Activated T-helper 1 cell treated with anti-CD3 and anti-CD28 coated beads, Interleukin-12 subunit alpha, Interleukin-12 subunit beta, Interleukin-2, Interleukin-4 antibody, amounts not matched to agents 30 ng/mL and 10 ng/mL and 1 ng/mL, durations not matched to agents 14 hours and 24 hours and 36 hours (primary cell): ENCODE data around the gene FNDC7. TPM values are rescaled to one million over a fixed set of nuclear protein-coding genes. Genes with fewer than 3 reads are reported as not detected.

ENCODE experiments used
- DNase-seq: peaks from one replicate; pipeline ENCODE4 v3.0.0; 2021; ENCODE audit warnings: low spot score
- H3K27ac Mint-ChIP-seq: one replicate; pipeline ENCODE4 v1.8.0; 2021; ENCODE audit warnings: mild to moderate bottlenecking, mixed read lengths
- H3K27me3 Mint-ChIP-seq: one replicate; pipeline ENCODE4 v1.8.0; 2022; ENCODE audit warnings: mild to moderate bottlenecking, moderate library complexity, mixed read lengths; ENCODE audit not compliant: insufficient read depth
- H3K36me3 Mint-ChIP-seq: one replicate; pipeline ENCODE4 v1.8.0; 2021; ENCODE audit warnings: low read depth, mixed read lengths
- H3K4me1 Mint-ChIP-seq: one replicate; pipeline ENCODE4 v1.8.0; 2021; ENCODE audit warnings: low read depth, mixed read lengths
- H3K4me3 Mint-ChIP-seq: one replicate; pipeline ENCODE4 v1.8.0; 2021; ENCODE audit warnings: mild to moderate bottlenecking, moderate library complexity, mixed read lengths
- H3K9me3 Mint-ChIP-seq: one replicate; pipeline ENCODE4 v1.8.0; 2021; ENCODE audit warnings: mixed read lengths
- intact Hi-C: fragments of 100-400 bp; cut with micrococcal nuclease; formaldehyde crosslinking; loops from one replicate; pipeline ENCODE4 v1.15.1; 2024
- total RNA-seq: library from RNA; stranded (reverse); gene quantifications from 2 replicates; pipeline ENCODE4 v1.2.3, GENCODE V29; 2022

FNDC7 gene
- total RNA-seq, 1 donor from 2014 or later = not detected

- intact Hi-C loops = no loop called here
Measured at GRCh38 chr1:108729481-108729880, 16.8 kb downstream of the FNDC7 start.

GRCh38 chr1:108732398-108732797 lies 19.7 kb downstream of the FNDC7 start:
- intact Hi-C loops = no loop called here
- no peak for DNase-seq
- no peak overlapping the region for H3K27ac Mint-ChIP-seq

More at GRCh38 chr1:108729481-108729880, 16.8 kb downstream of the FNDC7 start:
- H3K4me1 Mint-ChIP-seq = peaks cover 7% of the 10 kb centered on the region
- H3K36me3 Mint-ChIP-seq = no peaks in the 10 kb centered on the region
- no peaks in the 10 kb centered on the region for H3K9me3 Mint-ChIP-seq
- no peak for DNase-seq
- peaks cover 21% of the 10 kb centered on the region for H3K27me3 Mint-ChIP-seq
- no peak overlapping the region for H3K4me3 Mint-ChIP-seq
- no peak overlapping the region for H3K27ac Mint-ChIP-seq

GRCh38 chr1:108734171-108734865 lies 21.6 kb downstream of the FNDC7 start:
- Mint-ChIP-seq H3K9me3 (no peaks in the 10 kb centered on the region), H3K4me3 (no peak overlapping the region), H3K36me3 (no peaks in the 10 kb centered on the region), H3K4me1 (peaks cover 7% of the 10 kb centered on the region), H3K27ac (no peak overlapping the region), H3K27me3 (peaks cover 29% of the 10 kb centered on the region)
- intact Hi-C loops = no loop called here
- DNase-seq = no peak

More at GRCh38 chr1:108732398-108732797, 19.7 kb downstream of the FNDC7 start:
- no peaks in the 10 kb centered on the region for H3K36me3 Mint-ChIP-seq
- H3K4me3 Mint-ChIP-seq = no peak overlapping the region
- H3K4me1 Mint-ChIP-seq = peaks cover 7% of the 10 kb centered on the region
- H3K9me3 Mint-ChIP-seq = no peaks in the 10 kb centered on the region
- H3K27me3 Mint-ChIP-seq = peaks cover 28% of the 10 kb centered on the region

GRCh38 chr1:108742253-108742652 lies 29.5 kb downstream of the FNDC7 start:
- H3K27me3 Mint-ChIP-seq = peaks cover 7% of the 10 kb centered on the region
- DNase-seq = no peak
- peaks cover 9% of the 10 kb centered on the region for H3K4me1 Mint-ChIP-seq
- H3K36me3 Mint-ChIP-seq = peaks cover 1% of the 10 kb centered on the region
- no peak overlapping the region for H3K4me3 Mint-ChIP-seq
- no peaks in the 10 kb centered on the region for H3K9me3 Mint-ChIP-seq
- intact Hi-C loops = no loop called here
- no peak overlapping the region for H3K27ac Mint-ChIP-seq

GRCh38 chr1:108745980-108746381 lies 33.3 kb downstream of the FNDC7 start:
- DNase-seq = no peak
- Mint-ChIP-seq H3K27ac (peak overlapping the region; percentile 100), H3K4me1 (peaks cover 33% of the 10 kb centered on the region), H3K4me3 (peak overlapping the region; percentile 97), H3K36me3 (peaks cover 14% of the 10 kb centered on the region), H3K9me3 (no peaks in the 10 kb centered on the region), H3K27me3 (peaks cover 3% of the 10 kb centered on the region)
- intact Hi-C loops = loop anchor here (1.0 to 5.0 kb wide), 10 partner anchors 41 to 345 kb away; partner anchors contain the start of genes EEIG2, HENMT1, PRPF38B and TMEM167B

- peak; percentile 98 for DNase-seq
- Mint-ChIP-seq H3K4me1 (peaks cover 35% of the 10 kb centered on the region), H3K36me3 (peaks cover 14% of the 10 kb centered on the region), H3K27me3 (peaks cover 3% of the 10 kb centered on the region), H3K4me3 (peak within 1 kb of the TSS; percentile 97), H3K27ac (peak within 1 kb of the TSS; percentile 100), H3K9me3 (no peaks in the 10 kb centered on the region)
- intact Hi-C loops = loop anchor here (1.0 to 5.0 kb wide), 12 partner anchors 9 to 344 kb away; partner anchors contain the start of genes EEIG2, HENMT1, PRPF38B and TMEM167B
Measured at GRCh38 chr1:108746382-108747170, 33.9 kb downstream of the FNDC7 start, which contains the start of gene STXBP3. Gene STXBP3 (plus strand): TSS chr1:108746674. CDS start chr1:108746738, 64 bp downstream.

GRCh38 chr1:108747171-108747850 lies 34.6 kb downstream of the FNDC7 start:
- Mint-ChIP-seq H3K4me1 (peaks cover 35% of the 10 kb centered on the region), H3K4me3 (peak overlapping the region; percentile 97), H3K36me3 (peaks cover 14% of the 10 kb centered on the region), H3K27me3 (peaks cover 3% of the 10 kb centered on the region), H3K27ac (peak overlapping the region; percentile 94), H3K9me3 (no peaks in the 10 kb centered on the region)
- peak; percentile 32 for DNase-seq
- intact Hi-C loops = loop anchor here (1.0 to 5.0 kb wide), 8 partner anchors 8 to 343 kb away; partner anchors contain the start of gene TMEM167B

- intact Hi-C loops = loop anchor here (1.0 to 5.0 kb wide), 8 partner anchors 7 to 343 kb away; partner anchors contain the start of gene TMEM167B
- DNase-seq = no peak
- Mint-ChIP-seq H3K9me3 (no peaks in the 10 kb centered on the region), H3K4me1 (peaks cover 40% of the 10 kb centered on the region), H3K4me3 (peak overlapping the region; percentile 40), H3K27ac (no peak overlapping the region), H3K27me3 (peaks cover 3% of the 10 kb centered on the region), H3K36me3 (peaks cover 19% of the 10 kb centered on the region)
Measured at GRCh38 chr1:108747898-108748297, 35.2 kb downstream of the FNDC7 start.

GRCh38 chr1:108749081-108749480 lies 36.4 kb downstream of the FNDC7 start:
- H3K27me3 Mint-ChIP-seq = peaks cover 3% of the 10 kb centered on the region
- DNase-seq = no peak
- H3K36me3 Mint-ChIP-seq = peaks cover 20% of the 10 kb centered on the region
- no peaks in the 10 kb centered on the region for H3K9me3 Mint-ChIP-seq
- H3K4me1 Mint-ChIP-seq = peaks cover 42% of the 10 kb centered on the region
- H3K27ac Mint-ChIP-seq = no peak overlapping the region
- no peak overlapping the region for H3K4me3 Mint-ChIP-seq
- intact Hi-C loops = loop anchor here (5.0 kb wide), 1 partner anchor 237 kb away; no protein-coding TSS in a partner anchor

GRCh38 chr1:108750476-108751181 lies 37.9 kb downstream of the FNDC7 start:
- H3K36me3 Mint-ChIP-seq = peaks cover 26% of the 10 kb centered on the region
- no peak overlapping the region for H3K27ac Mint-ChIP-seq
- peaks cover 47% of the 10 kb centered on the region for H3K4me1 Mint-ChIP-seq
- H3K4me3 Mint-ChIP-seq = no peak overlapping the region
- H3K9me3 Mint-ChIP-seq = no peaks in the 10 kb centered on the region
- DNase-seq = no peak
- intact Hi-C loops = no loop called here
- peaks cover 3% of the 10 kb centered on the region for H3K27me3 Mint-ChIP-seq

GRCh38 chr1:108753363-108753762 lies 40.7 kb downstream of the FNDC7 start:
- H3K4me3 Mint-ChIP-seq = no peak overlapping the region
- peaks cover 38% of the 10 kb centered on the region for H3K4me1 Mint-ChIP-seq
- no peak for DNase-seq
- peaks cover 28% of the 10 kb centered on the region for H3K36me3 Mint-ChIP-seq
- intact Hi-C loops = no loop called here
- H3K27me3 Mint-ChIP-seq = no peaks in the 10 kb centered on the region
- no peak overlapping the region for H3K27ac Mint-ChIP-seq
- H3K9me3 Mint-ChIP-seq = no peaks in the 10 kb centered on the region

- DNase-seq = no peak
- no peak overlapping the region for H3K4me3 Mint-ChIP-seq
- peaks cover 8% of the 10 kb centered on the region for H3K4me1 Mint-ChIP-seq
- intact Hi-C loops = no loop called here
- no peaks in the 10 kb centered on the region for H3K9me3 Mint-ChIP-seq
- H3K36me3 Mint-ChIP-seq = peaks cover 24% of the 10 kb centered on the region
- H3K27ac Mint-ChIP-seq = no peak overlapping the region
- H3K27me3 Mint-ChIP-seq = no peaks in the 10 kb centered on the region
Measured at GRCh38 chr1:108758796-108759195, 46.1 kb downstream of the FNDC7 start.
